Islet of Langerhans (tissue), 1 donor: ENCODE data around the gene ACP3.

Experiments
- FAIRE-seq: peaks from one replicate; lab custom pipeline; 2011; peaks lifted over from hg19 to GRCh38; lab: Jason Lieb, UNC

ACP3 gene

GRCh38 chr3:132315851-132316250 is 1.4 kb upstream of the ACP3 start:
- no peak for FAIRE-seq

- peak; percentile 95 for FAIRE-seq
These were observed 1.2 kb downstream of the ACP3 start for GRCh38 chr3:132318451-132318850.

GRCh38 chr3:132321304-132321703 is 4.1 kb downstream of the ACP3 start:
- peak; percentile 90 for FAIRE-seq

- FAIRE-seq, result no peak
These were observed 7.9 kb downstream of the ACP3 start for GRCh38 chr3:132325103-132325606.

- FAIRE-seq, result no peak
These were observed 8.4 kb downstream of the ACP3 start for GRCh38 chr3:132325634-132326033.

- no peak for FAIRE-seq
These were observed 9.0 kb downstream of the ACP3 start for GRCh38 chr3:132326251-132326650.

GRCh38 chr3:132332082-132332481 is 14.9 kb downstream of the ACP3 start:
- no peak for FAIRE-seq

- no peak for FAIRE-seq
These were observed 15.3 kb downstream of the ACP3 start for GRCh38 chr3:132332508-132332907.

- FAIRE-seq, result no peak
These were observed 24.5 kb downstream of the ACP3 start for GRCh38 chr3:132341746-132342145.

GRCh38 chr3:132342183-132342582 is 25.0 kb downstream of the ACP3 start:
- peak; percentile 88 for FAIRE-seq

GRCh38 chr3:132342610-132343009 is 25.4 kb downstream of the ACP3 start:
- no peak for FAIRE-seq

GRCh38 chr3:132343018-132343612 is 25.9 kb downstream of the ACP3 start:
- FAIRE-seq, result peak; percentile 95

- no peak for FAIRE-seq
These were observed 27.6 kb downstream of the ACP3 start for GRCh38 chr3:132344666-132345280.

- FAIRE-seq, result no peak
These were observed 29.9 kb downstream of the ACP3 start for GRCh38 chr3:132346841-132347736.

- no peak for FAIRE-seq
These were observed 30.6 kb downstream of the ACP3 start for GRCh38 chr3:132347811-132348210.

GRCh38 chr3:132348531-132348930 is 31.3 kb downstream of the ACP3 start:
- no peak for FAIRE-seq

- no peak for FAIRE-seq
These were observed 33.6 kb downstream of the ACP3 start for GRCh38 chr3:132350814-132351213.

GRCh38 chr3:132351222-132351806 is 34.1 kb downstream of the ACP3 start:
- FAIRE-seq, result no peak

- FAIRE-seq, result peak; percentile 99
These were observed 35.4 kb downstream of the ACP3 start for GRCh38 chr3:132352556-132353143.

GRCh38 chr3:132354916-132355702 is 37.9 kb downstream of the ACP3 start:
- FAIRE-seq, result no peak

GRCh38 chr3:132356568-132356967 is 39.4 kb downstream of the ACP3 start:
- no peak for FAIRE-seq
